DMS114 treated with DMSO at 0.1 percent for 48 hours (cell line): ENCODE data around the gene NAP1L1.

Experiments
- DNase-seq: peaks from one replicate; lab custom pipeline; 2025; ENCODE audit not compliant: unreplicated experiment; lab: John Stamatoyannopoulos, UW

The NAP1L1 gene

DNA sequence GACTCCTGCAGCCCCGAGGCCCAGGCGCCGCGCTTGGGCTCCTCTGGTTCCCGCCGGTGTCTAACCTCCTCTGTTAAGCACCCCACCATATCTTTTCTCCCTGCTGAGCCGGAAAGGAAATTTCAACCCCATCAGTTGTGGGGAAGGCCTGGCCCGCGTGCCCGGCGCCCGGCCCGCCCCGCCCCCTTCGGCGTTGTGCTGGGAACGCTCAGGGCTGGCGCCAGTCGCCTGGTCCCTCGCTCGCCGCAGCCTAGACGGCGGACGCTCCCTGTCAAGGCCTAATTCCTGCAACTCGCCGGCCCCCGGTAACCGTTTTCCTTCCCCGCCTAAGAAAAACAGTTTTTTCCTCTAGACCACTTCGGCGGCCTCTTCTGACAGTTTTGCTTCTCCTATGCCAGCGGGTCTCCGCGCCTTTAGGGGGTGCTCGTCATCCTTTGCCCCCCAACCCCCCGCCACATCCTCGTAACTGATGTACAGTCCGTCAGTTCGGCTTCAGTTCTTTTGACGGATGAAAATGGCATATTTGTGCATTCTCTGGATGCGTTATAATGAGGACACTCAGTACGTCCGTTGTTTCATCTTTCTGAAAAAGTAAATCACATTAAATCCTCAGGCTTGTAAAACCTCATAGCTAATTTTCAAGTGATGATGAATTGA lies 506 bp upstream of the NAP1L1 start:
- DNase-seq = peak; percentile 87

DNA sequence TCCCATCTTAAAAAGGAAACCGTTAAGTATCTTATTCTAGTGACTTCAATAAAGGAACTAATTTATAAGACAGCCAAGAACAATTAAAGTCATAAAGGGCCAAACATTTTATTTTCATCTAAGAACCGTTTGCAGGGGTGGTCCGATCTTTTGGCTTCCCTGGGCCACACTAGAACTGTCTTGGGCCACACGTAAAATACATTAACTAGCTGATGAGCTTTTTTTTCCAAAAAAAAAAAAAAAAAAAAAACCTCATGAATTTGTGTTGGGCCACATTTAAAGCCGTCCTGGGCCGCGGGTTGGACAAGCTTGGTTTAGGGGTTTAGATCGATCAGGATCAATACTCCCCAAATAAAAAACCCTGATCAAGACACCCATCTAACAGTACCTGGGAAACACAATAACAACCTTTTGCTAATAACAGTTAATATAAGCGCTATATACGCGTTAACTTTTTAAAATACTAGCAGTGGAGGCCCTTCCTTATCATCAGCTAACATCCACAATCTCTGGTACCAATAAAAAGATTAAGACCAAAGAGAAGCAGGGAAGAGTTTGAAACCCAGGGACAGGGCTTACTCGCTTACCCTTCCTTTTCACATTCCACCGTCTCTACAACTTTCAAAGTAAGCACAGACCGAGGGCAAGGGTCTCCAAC lies 1.1 kb downstream of the NAP1L1 start:
- DNase-seq = no peak

DNA sequence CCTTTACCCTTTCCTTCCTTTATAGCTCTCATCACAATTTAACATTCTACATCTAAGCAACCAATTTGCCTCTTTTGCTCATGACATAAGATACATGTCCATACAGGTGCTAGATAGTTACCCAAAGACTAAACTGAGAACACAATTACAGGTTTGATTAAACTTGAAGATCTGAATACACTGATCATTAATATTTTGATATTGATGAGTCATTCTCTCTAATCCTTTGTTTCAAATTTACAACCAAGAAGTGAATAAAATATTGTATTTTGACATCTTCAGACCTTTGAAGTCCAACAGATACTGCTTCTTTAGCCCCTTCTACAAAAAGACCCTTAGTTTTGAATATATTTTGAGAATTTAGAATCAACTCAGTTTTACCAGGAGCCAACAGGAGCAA lies 2.6 kb downstream of the NAP1L1 start:
- DNase-seq = no peak

DNA sequence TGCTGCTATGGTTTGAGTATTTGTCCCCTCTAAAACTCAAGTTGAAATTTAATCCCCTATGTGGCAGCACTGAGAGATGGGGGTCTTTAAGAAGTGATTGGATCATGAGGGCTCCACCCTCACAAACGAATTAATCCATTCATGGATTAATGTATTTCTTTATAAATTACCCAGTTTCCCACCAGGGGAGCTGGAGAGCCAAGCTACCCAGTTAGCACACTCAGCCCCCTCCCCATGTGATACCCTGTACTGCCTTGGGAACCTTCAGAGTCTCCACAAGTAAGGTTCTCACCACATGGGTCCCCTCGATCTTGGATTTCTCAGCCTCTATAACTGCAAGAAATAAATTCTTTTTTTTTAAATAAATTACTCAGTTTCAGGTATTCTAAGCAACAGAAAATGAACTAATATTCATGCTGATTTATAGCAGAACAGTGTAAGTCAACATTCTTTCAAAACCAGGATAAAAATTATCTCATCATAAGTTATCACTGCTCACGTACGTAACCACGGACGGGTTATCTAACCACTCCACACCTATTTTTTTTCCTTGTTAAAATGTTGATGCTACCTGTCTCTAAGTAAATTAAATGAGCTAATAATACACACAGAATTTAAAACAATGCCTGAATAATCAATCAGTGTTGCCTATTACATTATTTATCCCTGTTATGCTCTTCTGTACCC lies 3.6 kb downstream of the NAP1L1 start:
- DNase-seq = no peak

DNA sequence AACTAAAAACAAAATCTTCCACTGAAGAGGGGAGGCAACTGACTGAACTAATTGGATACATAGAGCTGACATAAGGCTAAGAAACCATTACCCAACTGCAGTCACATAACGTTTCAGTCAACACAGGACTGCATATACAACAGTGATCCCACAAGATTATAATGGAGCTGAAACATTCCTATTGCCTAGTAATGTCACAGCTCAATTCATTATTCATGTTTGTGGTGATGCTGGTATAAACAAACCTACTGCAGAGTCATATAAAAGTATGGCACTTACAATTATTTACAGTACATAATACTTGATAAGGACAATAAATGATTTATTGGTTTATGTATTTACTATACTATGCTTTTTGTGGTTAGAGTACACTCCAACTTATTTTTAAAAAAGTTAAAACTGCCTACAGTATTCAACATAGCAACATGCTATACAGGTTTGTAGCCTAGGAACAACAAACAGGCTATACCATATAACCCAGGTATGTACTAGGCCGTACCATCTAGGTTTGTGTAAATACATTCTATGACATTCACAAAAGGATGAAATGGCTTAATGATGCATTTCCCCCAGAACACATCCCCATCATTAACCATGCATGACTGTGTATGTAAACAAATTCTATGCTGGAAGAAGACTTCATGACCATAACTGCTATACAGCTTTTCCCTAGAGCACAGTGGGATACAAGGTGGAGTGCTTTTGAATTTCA lies 4.3 kb downstream of the NAP1L1 start:
- no peak for DNase-seq

DNA sequence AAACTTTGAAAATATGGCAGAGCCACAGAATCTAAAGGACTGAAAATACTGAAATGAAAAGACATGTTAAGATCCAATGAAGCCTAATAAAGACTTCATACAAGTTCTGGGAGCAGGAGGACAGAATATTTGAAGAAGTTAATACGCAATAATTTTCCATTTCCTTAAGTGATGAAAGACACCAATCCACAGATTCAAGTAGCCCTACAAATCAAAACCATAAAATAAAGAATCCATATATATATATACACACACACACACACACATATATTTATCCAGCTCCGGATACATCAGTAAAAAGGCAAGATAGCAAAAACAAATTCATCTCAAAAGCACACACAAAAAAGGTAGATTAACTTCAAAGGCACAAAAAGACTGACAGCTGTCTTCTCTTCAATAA lies 5.7 kb downstream of the NAP1L1 start:
- DNase-seq = no peak

DNA sequence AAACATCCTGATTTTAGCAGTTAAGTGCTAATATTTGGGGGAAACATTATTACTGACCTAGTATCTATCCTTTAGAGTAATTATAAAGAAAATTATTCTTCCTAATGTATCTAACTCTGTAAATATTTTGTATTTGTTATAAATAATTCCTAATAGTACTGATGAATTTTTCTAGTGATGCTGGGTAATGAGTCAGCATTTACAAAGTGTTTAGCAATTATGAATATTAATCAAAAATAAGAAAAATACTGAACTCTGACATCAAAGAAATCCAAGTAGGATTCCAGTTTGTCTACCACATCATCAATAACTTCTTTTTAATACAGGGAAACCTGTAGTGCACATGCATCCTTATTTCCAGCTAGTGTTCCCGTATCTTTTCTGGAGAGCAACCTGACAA lies 9.0 kb downstream of the NAP1L1 start:
- DNase-seq = no peak

DNA sequence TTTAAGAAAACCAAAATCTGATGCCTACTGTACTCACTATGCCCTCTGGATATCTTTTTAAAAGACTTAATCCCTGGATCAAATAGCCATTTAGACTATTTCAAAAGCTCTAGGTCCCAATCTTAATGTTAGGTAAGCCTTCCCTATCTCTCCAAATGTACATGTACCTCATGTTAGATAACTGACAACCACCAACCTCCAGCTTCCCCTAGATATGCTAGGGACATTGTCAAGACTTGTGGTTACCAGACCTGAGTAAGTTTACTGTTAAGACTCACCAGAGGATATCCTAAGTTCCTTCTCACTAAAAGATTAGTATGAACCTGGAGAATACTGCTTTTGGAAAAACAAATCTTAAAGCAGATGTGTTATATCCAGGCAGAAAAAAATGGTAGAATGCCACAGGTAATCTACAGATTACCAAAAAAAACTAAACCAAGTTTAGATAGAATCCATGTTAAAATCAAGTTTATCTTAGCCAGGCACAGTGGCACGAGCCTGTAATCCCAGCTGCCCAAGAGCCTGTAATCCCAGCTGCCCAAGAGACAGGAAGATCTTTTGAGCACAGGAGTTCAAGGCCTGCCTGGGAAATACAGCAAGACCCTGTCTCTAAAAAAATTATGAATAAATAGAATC lies 9.7 kb downstream of the NAP1L1 start:
- no peak for DNase-seq

DNA sequence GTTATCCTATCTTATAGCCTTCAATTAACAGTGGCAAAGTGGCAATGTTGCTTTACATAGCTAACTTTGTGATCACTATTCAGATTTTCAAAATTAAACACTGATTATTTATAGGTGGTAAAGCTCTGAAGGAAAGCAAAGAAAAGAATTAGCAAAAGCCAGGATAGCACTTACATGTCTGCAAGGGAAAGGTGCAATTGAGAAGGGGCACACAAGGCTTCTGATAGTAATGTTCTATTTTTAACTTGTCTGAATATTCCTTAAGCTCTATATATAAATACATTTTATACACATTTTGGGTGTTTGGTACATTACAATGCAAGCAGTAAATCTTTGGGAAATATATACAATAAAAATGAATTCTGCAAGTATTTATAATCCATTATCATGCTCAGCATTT lies 10.9 kb downstream of the NAP1L1 start:
- no peak for DNase-seq

DNA sequence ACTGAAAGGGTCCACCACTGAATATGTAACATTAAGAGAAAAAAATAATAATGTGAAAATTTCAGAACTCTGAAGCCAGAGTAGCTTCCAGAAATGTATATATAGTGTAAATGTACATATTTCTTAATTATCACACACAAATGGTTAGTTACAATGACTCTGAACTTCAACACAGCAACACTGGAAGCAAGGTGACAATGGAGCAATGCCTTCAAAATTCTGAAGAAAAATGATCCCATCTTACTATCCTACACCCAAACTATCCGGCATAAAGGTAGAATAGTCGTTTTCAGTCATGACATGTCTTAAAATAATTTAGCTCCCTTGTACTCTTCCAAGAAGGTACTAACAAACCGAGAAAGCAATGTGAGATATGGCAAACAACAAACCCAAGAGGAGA lies 11.9 kb downstream of the NAP1L1 start:
- DNase-seq = no peak

DNA sequence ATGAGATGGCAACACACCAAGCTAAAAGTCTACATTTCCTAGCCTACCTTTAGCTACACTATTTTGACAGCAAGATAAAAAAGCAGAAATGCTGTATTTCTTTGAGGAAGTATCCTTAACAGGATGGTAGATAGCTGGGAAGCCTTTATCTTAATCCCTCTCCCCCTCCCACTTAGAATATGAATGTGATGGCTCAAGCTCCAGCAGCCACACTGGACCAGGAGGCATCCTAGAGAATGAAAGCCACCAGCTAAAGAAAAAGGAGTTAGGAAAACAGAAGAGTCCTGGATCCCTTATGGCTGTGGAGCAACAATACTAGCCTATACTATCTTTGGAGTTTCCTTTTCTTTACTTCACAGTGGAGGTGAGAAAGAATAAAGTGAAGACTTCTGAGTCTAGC lies 15.1 kb downstream of the NAP1L1 start:
- DNase-seq = no peak

DNA sequence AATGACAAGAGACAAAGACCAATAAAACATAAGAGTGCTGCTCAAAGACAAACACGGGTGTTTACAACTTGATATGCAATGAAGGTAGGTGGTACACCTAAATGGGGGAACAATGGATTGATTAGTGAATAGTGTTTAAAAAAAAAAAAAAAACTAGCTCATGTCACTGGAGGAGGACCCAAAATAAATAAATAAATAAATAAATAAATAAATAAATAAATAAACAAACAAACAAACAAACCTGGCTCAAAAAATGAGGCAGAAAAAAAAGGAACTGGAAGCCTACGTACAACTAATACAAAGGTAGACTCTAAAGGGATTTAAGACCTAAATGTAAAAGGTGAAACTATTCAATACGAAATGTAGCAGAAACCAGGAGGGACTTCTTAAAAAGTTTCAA lies 18.6 kb downstream of the NAP1L1 start:
- no peak for DNase-seq

DNA sequence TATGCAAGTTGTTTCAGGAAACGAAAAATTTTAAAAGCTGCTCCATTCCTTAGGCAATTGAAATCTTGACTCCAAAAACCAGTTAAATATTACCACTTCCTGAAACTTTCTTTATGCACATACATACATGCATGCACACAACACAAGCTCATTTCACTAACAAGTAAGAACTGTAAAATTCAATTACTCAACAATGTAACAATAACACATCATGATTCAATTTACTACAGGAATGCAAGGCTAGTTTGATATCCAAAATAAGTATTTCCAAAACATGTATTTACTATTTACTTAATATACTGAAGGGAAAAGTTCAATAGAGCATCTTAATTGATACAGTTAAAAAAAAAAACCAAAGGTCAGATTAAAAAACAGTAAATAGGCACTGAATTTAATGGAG lies 19.6 kb downstream of the NAP1L1 start:
- DNase-seq = no peak

DNA sequence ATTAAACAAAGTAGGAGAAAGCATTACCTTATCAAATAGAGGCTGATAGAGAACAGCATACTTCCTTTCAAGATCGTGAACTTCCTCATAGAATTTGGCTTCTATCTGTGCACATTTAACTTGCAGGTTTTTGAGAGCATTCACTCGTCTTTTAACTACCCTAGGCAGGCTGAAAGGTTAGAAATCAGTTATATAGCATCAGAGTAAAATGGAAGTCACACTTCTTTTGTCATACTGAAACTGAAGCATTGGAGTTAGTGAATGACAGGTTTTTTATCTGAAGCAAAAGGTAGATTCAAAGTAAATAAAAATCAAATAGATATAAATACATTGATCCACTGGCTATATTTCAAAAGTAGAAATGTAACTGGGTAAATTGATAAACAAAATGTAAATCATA lies 24.4 kb downstream of the NAP1L1 start:
- no peak for DNase-seq

DNA sequence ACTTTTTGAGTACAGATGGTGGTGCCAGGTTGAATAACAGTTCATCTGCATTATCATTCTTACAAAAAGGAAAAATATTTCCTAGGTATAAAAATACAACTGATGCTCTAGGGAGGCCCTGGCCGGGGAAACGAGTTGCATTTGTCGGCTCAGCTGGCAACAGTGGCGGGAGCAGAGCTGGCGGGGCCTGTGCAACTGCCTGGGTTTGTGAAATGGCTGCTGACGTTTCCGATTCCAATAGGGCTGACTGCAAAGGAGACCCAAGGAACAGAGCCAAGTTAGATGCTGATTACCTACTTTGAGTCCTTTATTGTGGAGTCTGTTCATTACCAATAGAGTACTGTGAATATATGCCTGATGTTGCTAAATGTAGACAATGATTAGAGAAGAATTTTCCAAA lies 27.2 kb downstream of the NAP1L1 start:
- DNase-seq = no peak

DNA sequence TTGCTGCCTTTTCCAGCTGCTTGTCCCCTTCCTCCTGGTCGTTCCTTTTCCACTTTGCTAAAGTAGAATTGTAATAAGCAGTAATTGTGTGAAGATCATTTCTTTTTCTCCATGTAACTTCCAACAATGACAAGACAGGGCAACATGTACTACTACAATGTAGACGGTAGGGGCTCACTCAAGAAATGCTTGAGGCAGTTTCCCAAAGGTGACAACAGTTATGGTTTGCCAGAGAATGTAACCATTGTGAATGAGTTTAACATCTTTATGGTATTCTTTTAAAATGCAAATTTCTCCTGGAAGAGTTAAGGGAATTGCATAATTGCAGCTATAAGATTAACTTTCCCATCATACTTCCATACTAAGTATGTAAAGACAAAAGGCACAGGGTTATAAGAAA lies 29.1 kb downstream of the NAP1L1 start:
- no peak for DNase-seq

DNA sequence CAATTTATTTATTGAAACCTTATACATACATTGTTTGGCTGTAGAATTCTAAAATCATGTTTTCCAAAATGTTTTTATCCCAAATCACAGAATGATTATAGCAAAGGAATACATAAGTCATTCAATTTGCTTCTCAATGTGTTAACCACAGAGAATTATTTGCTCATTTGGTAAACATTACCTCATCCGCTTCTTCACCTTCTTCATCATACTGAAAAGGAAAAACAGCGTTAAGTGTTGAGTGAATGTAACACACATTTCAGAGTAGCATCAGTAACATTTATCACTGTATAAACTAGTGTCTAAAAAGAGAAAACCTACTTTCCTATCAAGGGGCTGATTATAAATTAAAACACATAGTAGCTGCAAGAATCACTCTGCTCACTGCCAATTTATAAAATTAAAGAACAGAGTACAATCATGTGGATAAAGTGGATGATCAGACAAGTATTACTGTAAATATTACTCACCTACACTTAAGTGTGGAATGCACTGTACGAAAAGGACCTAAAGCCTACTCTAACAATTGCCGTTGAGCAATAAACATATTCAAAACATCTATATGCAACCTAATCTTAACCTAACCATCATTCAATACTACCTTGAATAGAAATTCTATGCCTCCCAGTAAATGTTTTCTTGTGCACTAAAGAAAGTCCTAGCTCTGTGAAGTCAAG lies 34.8 kb downstream of the NAP1L1 start:
- DNase-seq = no peak

DNA sequence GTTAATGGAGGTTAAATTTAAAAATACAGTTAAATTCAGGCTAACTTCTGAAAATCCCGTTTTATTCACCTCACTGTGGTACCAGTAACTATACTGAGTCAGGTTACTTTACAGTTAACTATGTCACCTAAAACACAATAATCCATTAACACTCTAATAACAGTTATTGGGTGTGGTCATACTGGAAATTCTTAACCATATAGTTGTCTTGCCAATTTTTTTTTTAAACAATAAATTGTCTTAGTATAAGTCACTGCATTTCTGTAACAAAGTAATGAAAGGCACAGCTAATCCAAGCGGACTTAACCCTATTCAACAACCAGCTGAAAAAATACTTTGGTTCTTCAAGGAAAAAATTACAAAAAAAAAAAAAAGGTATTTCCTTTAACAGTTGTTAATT lies 36.7 kb downstream of the NAP1L1 start:
- no peak for DNase-seq

DNA sequence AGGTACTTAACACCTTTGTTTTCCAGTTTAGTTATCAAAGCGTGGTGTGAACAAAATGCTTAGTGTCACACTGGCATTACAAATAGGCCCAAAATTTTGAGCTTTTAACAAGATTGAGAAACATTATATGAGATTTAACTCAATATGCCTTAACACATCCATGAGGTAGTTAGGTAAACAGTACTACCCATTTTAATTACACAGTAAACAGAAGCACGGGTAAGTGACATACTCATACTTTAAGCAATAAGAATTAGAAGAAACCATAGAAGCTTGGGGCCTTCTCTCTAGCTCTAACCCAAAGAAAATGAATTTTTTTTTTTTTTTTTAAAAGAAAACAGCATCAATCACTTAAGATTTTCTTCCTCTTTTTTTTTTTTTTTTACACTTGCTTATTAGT lies 37.4 kb downstream of the NAP1L1 start:
- no peak for DNase-seq

DNA sequence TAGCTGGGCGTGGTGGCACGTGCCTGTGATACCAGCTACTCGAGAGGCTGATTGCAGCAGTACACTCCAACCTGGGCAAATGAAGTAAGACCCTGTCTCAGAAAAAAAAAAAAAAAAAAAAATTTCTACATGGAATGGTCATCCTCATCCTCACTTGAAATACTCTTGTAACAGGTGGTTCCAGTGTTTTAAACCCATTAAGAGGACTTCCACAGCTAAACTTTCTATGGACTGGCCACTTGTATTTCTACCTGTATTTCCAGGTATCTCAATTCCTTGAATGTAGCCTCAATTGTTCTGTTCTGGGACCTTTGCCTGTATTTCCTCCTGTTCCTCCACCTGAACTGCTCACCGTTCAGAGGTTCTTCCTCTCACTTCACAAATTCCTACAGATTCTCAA lies 41.1 kb downstream of the NAP1L1 start:
- no peak for DNase-seq

DNA sequence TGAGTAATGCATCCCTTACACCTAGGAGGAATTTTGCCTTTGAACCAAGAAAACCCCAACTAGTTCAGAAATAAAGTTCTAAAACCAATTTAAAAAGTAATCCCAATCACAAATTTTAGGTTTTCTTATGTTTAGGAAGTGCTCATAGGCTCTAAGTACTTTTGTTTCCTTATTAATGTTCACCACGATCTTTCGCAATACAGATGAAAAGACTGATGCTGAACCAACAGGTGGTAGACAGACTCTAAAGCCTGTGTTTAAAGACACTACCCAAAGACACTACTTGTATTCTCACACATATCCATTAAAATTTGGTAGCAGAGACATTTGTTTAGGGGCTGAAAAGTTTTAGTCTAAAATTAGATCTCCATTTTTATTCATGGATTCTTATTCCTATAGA lies 42.3 kb downstream of the NAP1L1 start:
- DNase-seq = no peak
